Germinal center (tissue), 1 donor: ENCODE results near the gene KRT78.

Experiments used
- DNase-seq: peaks from one replicate; pipeline ENCODE4 v3.0.0; 2012; ENCODE audit warnings: mixed read lengths, low spot score

KRT78 gene

DNA sequence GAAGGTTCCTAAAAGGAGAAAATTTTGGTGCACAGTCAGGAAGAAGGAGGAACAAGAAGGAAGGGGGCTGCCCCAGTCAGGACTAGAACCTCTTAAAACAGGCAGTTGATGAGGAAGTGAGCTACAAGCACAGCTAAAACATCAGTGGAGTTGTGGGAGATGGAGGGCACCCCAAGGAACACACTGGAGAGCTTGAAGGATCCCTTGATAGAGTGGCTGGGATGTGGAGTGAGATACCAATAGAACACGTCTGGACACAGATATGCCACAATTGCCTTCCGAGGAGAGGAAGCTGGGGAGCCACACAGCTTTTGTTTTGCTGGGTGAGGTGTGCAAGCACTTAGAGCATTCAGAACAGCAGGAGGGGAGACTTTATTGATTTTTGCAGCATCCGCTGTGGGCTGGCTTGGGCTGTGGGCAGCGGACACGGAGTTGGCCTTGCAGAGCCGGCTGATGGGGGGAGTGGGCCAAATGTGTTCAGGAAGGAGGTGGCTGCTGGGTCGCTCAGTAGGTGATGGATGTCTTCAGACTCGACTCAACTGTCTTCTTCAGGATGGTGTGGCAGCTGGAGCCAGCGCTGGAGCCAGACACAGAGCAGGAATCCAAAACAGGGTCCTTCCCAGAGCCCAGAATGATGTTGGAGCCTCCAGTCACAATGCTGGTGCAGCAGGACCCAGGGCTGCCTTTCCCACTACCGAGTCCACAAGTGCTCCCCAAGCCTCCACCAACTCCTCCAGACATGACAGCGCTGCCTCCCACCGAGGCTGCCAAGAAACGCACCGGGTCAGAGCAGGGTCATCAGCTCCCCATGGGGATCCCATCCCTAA, 10.0 kb downstream of the KRT78 start:
- DNase-seq = no peak

GRCh38 chr12:52837781-52838608, 10.8 kb downstream of the KRT78 start:
- no peak for DNase-seq

DNA sequence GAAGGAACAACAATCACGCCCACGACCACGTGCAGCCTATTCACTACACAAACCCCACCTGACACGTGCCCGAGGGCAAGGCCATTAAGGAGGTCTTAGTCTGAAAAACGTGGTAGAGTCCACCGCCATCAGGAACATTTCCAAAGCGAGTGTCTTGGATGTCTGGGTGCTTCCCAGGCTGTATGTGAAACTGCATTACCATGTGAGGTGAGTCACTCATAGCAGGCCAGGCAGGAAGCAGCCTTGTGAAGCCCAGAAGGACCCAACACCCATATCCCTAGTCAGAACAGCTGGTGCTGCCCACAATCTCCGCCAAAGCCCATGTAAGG, 11.4 kb downstream of the KRT78 start:
- DNase-seq = no peak

- no peak for DNase-seq
These were observed 12.0 kb downstream of the KRT78 start for GRCh38 chr12:52836491-52837412.

GRCh38 chr12:52836042-52836466, 12.7 kb downstream of the KRT78 start:
- no peak for DNase-seq

DNA sequence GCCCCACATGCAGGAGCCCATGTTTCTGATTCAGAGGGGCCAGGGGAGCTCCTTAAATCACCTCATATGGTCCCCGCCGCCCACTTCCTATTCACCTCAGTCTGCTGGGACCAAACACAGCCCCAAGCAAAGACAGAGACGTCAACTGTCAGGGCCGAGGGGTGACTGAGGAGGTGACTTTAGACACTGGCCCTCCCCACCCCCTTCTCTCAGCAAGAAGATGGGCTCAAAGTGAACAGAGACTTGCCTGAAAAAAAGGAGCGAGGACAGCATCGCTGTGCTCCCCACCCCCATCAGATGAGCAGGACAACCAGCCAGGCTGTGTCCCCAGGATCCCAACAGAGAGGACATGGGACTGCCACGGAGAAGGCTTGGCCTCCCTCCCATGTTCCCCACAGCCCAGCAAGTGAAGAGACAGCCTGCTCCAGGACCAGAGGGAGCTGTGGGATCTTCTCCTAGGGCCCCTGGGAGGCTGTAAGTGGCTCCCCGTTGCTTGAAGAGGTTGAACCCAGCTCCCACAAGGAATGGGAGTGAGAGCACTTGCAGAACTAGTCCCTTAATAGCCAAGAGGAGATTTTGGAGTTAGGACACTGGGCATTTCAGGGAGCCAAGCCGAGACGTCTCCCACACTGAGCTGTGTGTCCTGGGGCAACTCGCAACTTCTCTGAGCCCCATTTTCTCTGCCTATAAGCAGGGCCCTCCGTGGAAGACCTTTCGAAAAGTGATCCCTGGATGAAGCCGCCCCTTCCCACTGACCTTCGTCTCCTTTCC, 13.3 kb downstream of the KRT78 start:
- DNase-seq = no peak

GRCh38 chr12:52834727-52835001, 14.1 kb downstream of the KRT78 start:
- no peak for DNase-seq

GRCh38 chr12:52833922-52834726, 14.7 kb downstream of the KRT78 start, which contains the start of gene KRT79:
TSS of gene KRT79 (minus strand) at chr12:52834311. CDS start at chr12:52834260, 51 bp downstream.
- no peak for DNase-seq

- no peak for DNase-seq
These were observed 15.5 kb downstream of the KRT78 start for GRCh38 chr12:52832985-52833905.

DNA sequence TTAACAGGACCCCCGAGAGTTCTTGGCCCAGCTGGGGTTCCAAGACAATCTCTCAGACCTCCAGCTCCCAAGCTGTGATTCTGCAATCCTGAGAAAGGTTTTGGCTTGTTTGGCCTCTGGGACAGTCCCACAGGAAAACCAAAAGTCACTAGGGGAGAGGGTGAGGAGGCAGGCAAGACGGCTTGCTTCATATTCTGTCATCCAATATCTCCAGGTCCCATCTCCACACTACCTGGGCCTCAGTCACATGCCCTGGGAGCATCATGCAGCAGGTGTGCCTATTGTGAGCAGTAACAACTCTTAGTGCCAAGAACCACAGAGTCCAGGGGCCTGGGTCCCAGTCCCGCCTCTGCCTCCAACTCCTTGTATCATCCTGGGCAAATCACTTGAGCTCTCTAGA, 16.3 kb downstream of the KRT78 start:
- no peak for DNase-seq

- DNase-seq = no peak
These were observed 17.5 kb downstream of the KRT78 start for GRCh38 chr12:52831251-52831650.

DNA sequence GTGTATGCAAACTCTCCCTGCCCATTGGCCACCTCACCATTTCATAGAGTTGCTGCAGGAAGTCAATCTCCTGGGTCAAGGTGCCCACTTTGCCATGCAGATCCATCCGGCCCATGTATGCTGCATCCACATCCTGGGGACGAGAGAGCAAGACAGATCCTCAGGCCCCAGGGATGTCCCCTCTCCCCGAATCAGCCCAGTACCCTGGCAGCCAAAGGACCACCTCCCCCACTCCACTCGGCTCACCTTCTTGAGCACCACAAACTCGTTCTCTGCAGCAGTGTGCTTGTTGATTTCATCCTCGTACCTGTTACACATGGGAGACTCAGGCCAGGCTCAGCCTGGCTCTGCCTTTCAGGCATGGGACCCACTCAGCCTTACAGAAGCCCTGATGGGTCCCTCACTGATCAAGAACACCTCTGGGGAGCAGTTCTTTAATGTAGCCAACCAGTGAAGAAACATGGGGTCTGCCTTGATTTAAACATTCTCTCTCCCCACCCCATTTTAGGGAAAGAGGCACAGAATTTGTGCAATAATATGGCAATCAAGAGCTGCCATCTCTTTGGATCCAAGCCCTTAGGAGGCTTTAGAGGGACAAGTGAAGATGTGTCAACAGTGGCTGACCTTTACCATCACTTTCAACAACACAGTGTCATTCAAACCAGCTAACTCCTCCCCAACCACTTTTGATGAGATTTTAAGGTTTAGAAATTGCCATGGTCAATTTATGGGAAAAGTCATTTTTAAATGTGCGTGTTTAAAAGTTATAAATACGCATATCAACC, 18.6 kb downstream of the KRT78 start:
- no peak for DNase-seq

DNA sequence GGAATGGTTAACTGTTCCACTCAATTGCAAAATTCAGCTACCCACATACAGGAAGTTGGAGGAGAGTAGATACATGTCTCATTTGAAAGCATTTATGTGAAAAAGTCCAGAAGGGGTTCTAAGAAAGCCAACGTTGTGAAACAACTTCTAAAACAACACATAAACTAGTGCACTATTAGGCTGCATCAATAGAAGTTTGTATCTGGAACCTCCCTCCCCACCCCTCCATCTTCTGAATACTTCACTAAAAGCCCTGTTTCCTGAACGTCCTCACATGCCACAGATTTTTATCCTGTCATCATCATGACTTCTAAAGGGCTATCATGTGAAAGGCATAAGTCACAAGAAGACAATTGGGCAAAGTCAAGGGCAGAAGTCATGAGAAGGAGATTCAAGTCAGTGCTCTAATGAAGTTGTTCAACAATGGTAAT, 20.2 kb downstream of the KRT78 start:
- DNase-seq = no peak

GRCh38 chr12:52828156-52828555, 20.6 kb downstream of the KRT78 start:
- no peak for DNase-seq

GRCh38 chr12:52827499-52828090, 21.2 kb downstream of the KRT78 start:
- DNase-seq = no peak

GRCh38 chr12:52826611-52827498, 21.9 kb downstream of the KRT78 start:
- DNase-seq = no peak

DNA sequence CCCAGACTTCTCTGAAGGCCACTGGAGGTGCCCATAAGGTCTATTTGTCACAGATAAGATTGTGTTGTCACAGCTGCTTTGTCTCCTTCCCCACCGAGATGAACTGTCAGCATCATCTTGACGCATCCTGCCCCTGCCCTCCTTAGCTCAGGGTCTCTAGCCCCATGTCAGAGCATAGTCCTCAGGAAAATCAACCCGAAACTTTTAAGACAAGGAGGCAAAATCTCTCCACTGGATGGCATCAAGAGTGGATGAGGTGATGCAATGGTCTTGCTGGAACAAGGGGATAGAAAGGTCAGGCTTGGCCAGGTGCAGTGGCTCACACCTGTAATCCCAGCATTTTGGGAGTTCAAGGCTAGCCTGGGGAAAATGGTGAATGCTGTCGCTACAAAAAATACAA, 22.8 kb downstream of the KRT78 start:
- no peak for DNase-seq
